IPS-20b (cell line): Measurements from ENCODE around the gene ZNF774.
"Not testable (repeated sequence)": the region's sequence is repeated elsewhere in the genome, so short reads cannot be mapped to it uniquely, and the experiment has no call there.

Experiments
- H3K27ac ChIP-seq: one replicate; pipeline ENCODE4 v1.5.1; 2013; ENCODE audit warnings: low read length
- H3K27me3 ChIP-seq: 2 replicates; pipeline ENCODE4 v1.6.1; 2013; ENCODE audit warnings: mild to moderate bottlenecking, low read length, inconsistent platforms; ENCODE audit not compliant: insufficient read depth
- H3K36me3 ChIP-seq: 2 replicates; pipeline ENCODE4 v1.6.1; 2013; ENCODE audit warnings: low read depth, mild to moderate bottlenecking, inconsistent platforms, low read length, moderate library complexity; ENCODE audit not compliant: insufficient read depth
- H3K4me1 ChIP-seq: 2 replicates; pipeline ENCODE4 v1.6.1; 2013; ENCODE audit warnings: mild to moderate bottlenecking, control low read depth, inconsistent platforms, low read length, moderate library complexity; ENCODE audit not compliant: insufficient read depth
- H3K4me3 ChIP-seq: 2 replicates; pipeline ENCODE4 v1.5.1; 2013; ENCODE audit warnings: mild to moderate bottlenecking, low read length, inconsistent platforms
- H3K9ac ChIP-seq: 2 replicates; pipeline ENCODE4 v1.6.1; 2013; ENCODE audit warnings: low read depth, mild to moderate bottlenecking, inconsistent platforms, low read length, moderate library complexity
- H3K9me3 ChIP-seq: 2 replicates; pipeline ENCODE4 v1.6.1; 2013; ENCODE audit warnings: mild to moderate bottlenecking, low read depth, low read length, inconsistent platforms; ENCODE audit not compliant: insufficient read depth

Gene ZNF774

DNA sequence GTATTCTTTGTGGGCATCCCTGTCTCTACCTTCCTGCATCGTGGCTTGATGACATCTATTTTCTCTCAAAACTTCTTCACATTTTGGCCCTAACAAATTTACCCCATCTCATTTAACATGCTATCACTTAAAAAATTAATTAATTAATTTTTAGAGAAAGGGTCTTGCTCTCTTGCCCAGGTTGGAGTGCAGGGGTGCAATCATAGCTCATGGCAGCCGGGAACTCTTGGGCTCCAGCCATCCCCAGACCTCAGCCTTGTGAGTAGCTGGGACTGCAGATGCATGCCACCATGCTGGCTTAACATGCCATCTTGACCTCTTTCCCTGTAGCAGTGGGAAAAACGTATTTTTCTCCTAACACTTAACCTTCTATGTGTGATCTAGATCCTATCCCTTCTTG lies 56.6 kb downstream of the ZNF774 start:
- H3K4me1 ChIP-seq = peaks cover 52% of the 10 kb centered on the region
- no peak overlapping the region for H3K27ac ChIP-seq
- H3K4me3 ChIP-seq = no peak overlapping the region
- H3K9me3 ChIP-seq = no peaks in the 10 kb centered on the region
- no peaks in the 10 kb centered on the region for H3K36me3 ChIP-seq
- H3K27me3 ChIP-seq = no peaks in the 10 kb centered on the region
- H3K9ac ChIP-seq = no peak overlapping the region

DNA sequence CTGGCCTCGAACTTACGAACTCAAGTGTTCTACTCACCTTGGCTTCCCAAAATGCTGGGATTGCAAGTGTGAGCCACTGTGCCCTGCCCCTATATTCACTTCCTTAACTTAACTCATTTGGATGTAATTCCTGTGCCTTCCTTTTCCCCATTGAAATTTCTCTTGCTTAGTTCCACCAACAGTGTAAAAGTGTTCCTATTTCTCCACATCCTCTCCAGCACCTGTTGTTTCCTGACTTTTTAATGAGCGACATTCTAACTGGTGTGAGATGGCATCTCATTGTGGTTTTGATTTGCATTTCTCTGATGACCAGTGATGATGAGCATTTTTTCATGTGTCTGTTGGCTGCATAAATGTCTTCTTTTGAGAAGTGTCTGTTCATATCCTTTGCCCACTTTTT lies 57.5 kb downstream of the ZNF774 start:
- not testable (repeated sequence) for H3K9ac ChIP-seq, H3K27me3 ChIP-seq, H3K4me3 ChIP-seq, H3K36me3 ChIP-seq, H3K27ac ChIP-seq, H3K9me3 ChIP-seq
- peaks cover 60% of the 10 kb centered on the region for H3K4me1 ChIP-seq

DNA sequence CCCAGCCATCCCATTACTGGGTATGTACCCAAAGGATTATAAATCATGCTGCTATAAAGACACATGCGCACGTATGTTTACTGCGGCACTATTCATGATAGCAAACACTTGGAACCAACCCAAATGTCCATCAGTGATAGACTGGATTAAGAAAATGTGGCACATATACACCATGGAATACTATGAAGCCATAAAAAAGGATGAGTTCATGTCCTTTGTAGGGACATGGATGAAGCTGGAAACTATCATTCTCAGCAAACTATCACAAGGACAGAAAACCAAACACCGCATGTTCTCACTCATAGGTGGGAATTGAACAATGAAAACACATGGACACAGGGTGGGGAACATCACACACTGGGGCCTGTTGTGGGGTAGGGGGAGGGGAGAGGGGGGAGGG lies 58.2 kb downstream of the ZNF774 start:
- not testable (repeated sequence) for H3K27me3 ChIP-seq, H3K9ac ChIP-seq, H3K9me3 ChIP-seq, H3K4me3 ChIP-seq, H3K36me3 ChIP-seq, H3K27ac ChIP-seq
- peaks cover 59% of the 10 kb centered on the region for H3K4me1 ChIP-seq

DNA sequence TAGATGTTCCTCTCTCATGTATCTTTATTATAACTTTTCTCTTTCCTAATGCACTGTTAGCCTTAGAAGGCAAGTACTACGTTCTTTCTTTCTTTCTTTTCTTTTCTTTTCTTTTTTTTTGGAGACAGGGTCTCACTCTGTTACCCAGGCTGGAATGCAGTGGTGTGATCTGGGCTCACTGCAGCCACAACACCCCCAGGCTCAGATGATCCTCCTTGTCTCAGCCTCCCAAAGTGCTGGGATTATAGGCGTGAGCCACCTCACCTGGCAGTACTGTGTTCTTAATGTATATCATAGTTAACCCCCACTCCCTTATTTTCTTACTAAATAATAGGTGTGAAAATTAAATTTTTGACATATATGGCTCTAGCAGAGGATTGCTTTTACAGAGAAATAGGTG lies 59.1 kb downstream of the ZNF774 start:
- Histone ChIP-seq H3K27me3 (no peaks in the 10 kb centered on the region), H3K36me3 (no peaks in the 10 kb centered on the region), H3K4me1 (peaks cover 54% of the 10 kb centered on the region), H3K4me3 (no peak overlapping the region), H3K27ac (no peak overlapping the region), H3K9ac (no peak overlapping the region), H3K9me3 (no peaks in the 10 kb centered on the region)
